HG03095 (cell line): ENCODE results near the gene CBLN3.
A peak's percentile ranks its signal among the peaks of the same experiment; 100 is the strongest.
"Not testable (repeated sequence)": the region's sequence is repeated elsewhere in the genome, so short reads cannot be mapped to it uniquely, and the experiment has no call there.

ENCODE experiments used
- ATAC-seq: cut with Tn5 transposase; IDR thresholded peaks from one replicate; pipeline ENCODE4 v1.9.1; 2021; ENCODE audit warnings: moderate library complexity; ENCODE audit not compliant: unreplicated experiment

The CBLN3 gene

GRCh38 chr14:24429395-24430142 lies at the start of gene CBLN3, which contains the start of gene KHNYN:
Gene CBLN3 (minus strand): TSS chr14:24429668. CDS start chr14:24429054, 614 bp downstream.
Gene KHNYN (plus strand): TSS chr14:24429954. CDS start chr14:24430731, 777 bp downstream.
- ATAC-seq = peak; percentile 87

GRCh38 chr14:24475261-24475660 lies 45.8 kb upstream of the CBLN3 start:
- no peak for ATAC-seq

- ATAC-seq = no peak
These were observed 43.7 kb upstream of the CBLN3 start for GRCh38 chr14:24473211-24473610.

GRCh38 chr14:24470450-24470849 lies 41.0 kb upstream of the CBLN3 start:
- not testable (repeated sequence) for ATAC-seq

- ATAC-seq = no peak
These were observed 36.3 kb upstream of the CBLN3 start for GRCh38 chr14:24465805-24466204.

- ATAC-seq = no peak
These were observed 35.9 kb upstream of the CBLN3 start for GRCh38 chr14:24465368-24465767.

- no peak for ATAC-seq
These were observed 34.7 kb upstream of the CBLN3 start for GRCh38 chr14:24463884-24464785.

- ATAC-seq = no peak
These were observed 33.8 kb upstream of the CBLN3 start for GRCh38 chr14:24463017-24463883.

GRCh38 chr14:24461336-24461735 lies 31.9 kb upstream of the CBLN3 start:
- ATAC-seq = no peak

GRCh38 chr14:24459331-24459730 lies 29.9 kb upstream of the CBLN3 start:
- no peak for ATAC-seq

GRCh38 chr14:24458736-24459135 lies 29.3 kb upstream of the CBLN3 start:
- ATAC-seq = no peak

GRCh38 chr14:24456980-24457379 lies 27.5 kb upstream of the CBLN3 start:
- no peak for ATAC-seq

- not testable (repeated sequence) for ATAC-seq
These were observed 21.4 kb upstream of the CBLN3 start for GRCh38 chr14:24450828-24451227.

GRCh38 chr14:24443053-24443665 lies 13.7 kb upstream of the CBLN3 start:
- ATAC-seq = no peak

- peak; percentile 86 for ATAC-seq
These were observed 13.0 kb upstream of the CBLN3 start, which contains the start of gene SDR39U1 for GRCh38 chr14:24442240-24443052. Gene SDR39U1 (minus strand): TSS chr14:24442776. CDS start chr14:24442769, 7 bp downstream.

GRCh38 chr14:24441904-24442239 lies 12.4 kb upstream of the CBLN3 start:
- no peak for ATAC-seq

- no peak for ATAC-seq
These were observed 12.0 kb upstream of the CBLN3 start for GRCh38 chr14:24441485-24441884.

GRCh38 chr14:24440606-24441399 lies 11.3 kb upstream of the CBLN3 start:
- no peak for ATAC-seq
